Cardiac muscle cell (in vitro differentiated cells and primary cell): ENCODE measurements around the gene BAHCC1. TPM values are rescaled to one million over a fixed set of nuclear protein-coding genes. Genes with fewer than 3 reads are reported as not detected.
A peak's percentile ranks its signal among the peaks of the same experiment; 100 is the strongest.

ENCODE experiments used
- DNase-seq, 2 donors: peaks; one replicate each; pipeline versions ENCODE4 v3.0.0 to v3.0.0-alpha.2; 2010 to 2017; ENCODE audit warnings: low read depth in 1 of 2, low spot score in 1 of 2
- H3K27ac ChIP-seq: fragments of 200-600 bp; sonication (generic); 2 replicates; pipeline ENCODE4 v1.5.1; 2016
- H3K27me3 ChIP-seq: fragments of 200-600 bp; sonication (generic); 2 replicates; pipeline ENCODE4 v1.6.0; 2016; ENCODE audit warnings: control low read depth
- H3K36me3 ChIP-seq: fragments of 200-600 bp; sonication (generic); 2 replicates; pipeline ENCODE4 v1.5.1; 2016; ENCODE audit warnings: control low read depth
- H3K4me1 ChIP-seq: fragments of 200-600 bp; sonication (generic); 2 replicates; pipeline ENCODE4 v1.8.1; 2017; ENCODE audit warnings: low read depth, mild to moderate bottlenecking, mixed run types
- H3K4me3 ChIP-seq: fragments of 200-600 bp; sonication (generic); 2 replicates; pipeline ENCODE4 v1.5.1; 2016; ENCODE audit warnings: mild to moderate bottlenecking
- H3K9me3 ChIP-seq: fragments of 200-600 bp; sonication (generic); 2 replicates; pipeline ENCODE4 v1.5.1; 2017; ENCODE audit warnings: low read depth, mild to moderate bottlenecking, control low read depth
- polyA plus RNA-seq: library from polyadenylated mRNA; unstranded; fragments of >200 nt; fragmentation: Nextera tagmentation; extraction: Ambion mirVana; gene quantifications from 2 replicates; pipeline ENCODE4 v1.2.1, GENCODE V29; 2016
- total RNA-seq: library from RNA; depleted of rRNA; stranded (reverse); fragments of >200 nt; gene quantifications from 2 replicates; pipeline ENCODE4 v1.2.3, GENCODE V29; 2016
- TF ChIP-seq, protein P1 (sequence below): IDR thresholded peaks from 2 replicates; pipeline ENCODE4 v1.5.1; 2012; ENCODE audit warnings: low read depth, mild to moderate bottlenecking, low read length

The BAHCC1 gene
- total and polyA plus RNA-seq, 2 experiments from 2014 or later: 20.3 to 47.3 TPM

DNA sequence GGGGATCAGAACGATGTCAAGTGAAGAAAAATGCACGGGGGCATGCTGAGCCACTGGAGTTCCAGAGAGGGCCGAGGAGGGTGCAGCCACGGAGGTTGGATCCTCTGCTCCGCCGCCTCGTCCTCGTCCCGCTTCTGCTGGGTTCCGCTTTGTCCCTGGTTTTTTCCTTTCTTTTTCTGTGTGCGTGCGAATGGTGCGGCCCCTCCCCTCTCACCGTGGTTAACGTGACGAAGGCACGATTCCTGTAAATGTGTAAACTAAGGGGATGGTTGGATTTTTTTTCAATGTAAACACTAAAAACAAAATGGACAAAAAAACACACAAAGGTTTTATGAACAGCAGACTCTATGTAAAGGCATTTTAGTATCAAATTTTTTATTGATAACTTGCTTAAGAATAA lies 70.7 kb downstream of the BAHCC1 start:
- DNase-seq: no peak
- Histone ChIP-seq H3K4me1 (no peaks in the 10 kb centered on the region), H3K27me3 (no peaks in the 10 kb centered on the region), H3K4me3 (no peak overlapping the region), H3K36me3 (peaks cover 19% of the 10 kb centered on the region), H3K9me3 (no peaks in the 10 kb centered on the region), H3K27ac (no peak overlapping the region)
- TF ChIP-seq, protein P1, sequence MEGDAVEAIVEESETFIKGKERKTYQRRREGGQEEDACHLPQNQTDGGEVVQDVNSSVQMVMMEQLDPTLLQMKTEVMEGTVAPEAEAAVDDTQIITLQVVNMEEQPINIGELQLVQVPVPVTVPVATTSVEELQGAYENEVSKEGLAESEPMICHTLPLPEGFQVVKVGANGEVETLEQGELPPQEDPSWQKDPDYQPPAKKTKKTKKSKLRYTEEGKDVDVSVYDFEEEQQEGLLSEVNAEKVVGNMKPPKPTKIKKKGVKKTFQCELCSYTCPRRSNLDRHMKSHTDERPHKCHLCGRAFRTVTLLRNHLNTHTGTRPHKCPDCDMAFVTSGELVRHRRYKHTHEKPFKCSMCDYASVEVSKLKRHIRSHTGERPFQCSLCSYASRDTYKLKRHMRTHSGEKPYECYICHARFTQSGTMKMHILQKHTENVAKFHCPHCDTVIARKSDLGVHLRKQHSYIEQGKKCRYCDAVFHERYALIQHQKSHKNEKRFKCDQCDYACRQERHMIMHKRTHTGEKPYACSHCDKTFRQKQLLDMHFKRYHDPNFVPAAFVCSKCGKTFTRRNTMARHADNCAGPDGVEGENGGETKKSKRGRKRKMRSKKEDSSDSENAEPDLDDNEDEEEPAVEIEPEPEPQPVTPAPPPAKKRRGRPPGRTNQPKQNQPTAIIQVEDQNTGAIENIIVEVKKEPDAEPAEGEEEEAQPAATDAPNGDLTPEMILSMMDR: no peak

DNA sequence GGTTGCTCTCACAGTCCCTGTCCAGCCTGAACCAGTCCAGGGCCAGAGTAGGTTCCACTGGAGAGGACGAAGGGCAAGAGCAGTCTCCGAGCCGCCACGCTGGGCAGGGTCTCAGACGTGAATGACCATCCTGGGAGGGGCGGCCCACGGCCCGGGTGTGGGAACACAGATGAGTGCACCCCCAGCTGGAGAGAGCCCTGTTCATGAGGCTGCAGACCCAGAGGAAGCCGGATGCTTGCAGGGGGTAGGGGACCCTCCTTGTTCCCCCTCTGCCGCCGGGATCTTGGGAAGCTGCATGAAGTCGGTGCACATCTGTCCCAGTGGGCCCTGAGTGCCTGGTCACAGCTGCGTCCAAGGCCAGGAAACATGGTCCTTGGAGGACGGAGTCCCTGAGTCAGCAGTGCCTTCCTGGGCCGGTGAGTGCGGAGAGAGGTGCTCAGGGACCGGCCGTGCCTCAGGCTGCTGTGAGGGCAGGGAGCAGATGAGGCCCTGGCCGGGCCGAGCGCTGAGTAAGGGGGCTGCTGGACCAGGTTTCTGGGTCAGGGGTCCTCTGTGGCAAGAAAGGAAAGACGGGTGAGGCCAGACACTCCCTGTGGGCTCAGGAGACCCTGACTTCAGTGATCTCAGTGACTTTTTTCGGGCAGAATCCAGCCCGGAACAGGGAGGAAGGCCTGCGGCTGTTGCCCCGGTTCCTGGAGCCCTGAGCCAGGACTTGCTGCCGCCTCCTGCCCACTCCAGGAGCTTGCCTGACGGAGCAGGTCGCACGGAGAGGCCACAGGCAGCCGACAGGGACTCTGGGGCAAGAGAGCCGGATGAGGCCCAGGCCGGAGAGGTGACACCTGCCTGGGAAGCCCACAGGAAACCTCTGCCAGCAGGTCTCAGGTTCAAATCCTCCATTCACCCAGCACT lies 71.6 kb downstream of the BAHCC1 start:
- DNase-seq: no peak
- TF ChIP-seq, protein P1: no peak
- Histone ChIP-seq H3K9me3 (no peaks in the 10 kb centered on the region), H3K4me1 (no peaks in the 10 kb centered on the region), H3K27me3 (no peaks in the 10 kb centered on the region), H3K36me3 (peaks cover 16% of the 10 kb centered on the region), H3K27ac (peak overlapping the region; percentile 43), H3K4me3 (no peak overlapping the region)

- no peak overlapping the region for H3K27ac ChIP-seq
- H3K4me1 ChIP-seq: no peaks in the 10 kb centered on the region
- no peak for DNase-seq
- TF ChIP-seq, protein P1: no peak
- H3K4me3 ChIP-seq: no peak overlapping the region
- H3K27me3 ChIP-seq: no peaks in the 10 kb centered on the region
- peaks cover 6% of the 10 kb centered on the region for H3K36me3 ChIP-seq
- no peaks in the 10 kb centered on the region for H3K9me3 ChIP-seq
Measured at GRCh38 chr17:81468111-81468769, 73.0 kb downstream of the BAHCC1 start.

GRCh38 chr17:81468770-81469121 lies 73.5 kb downstream of the BAHCC1 start:
- peaks cover 3% of the 10 kb centered on the region for H3K36me3 ChIP-seq
- no peaks in the 10 kb centered on the region for H3K9me3 ChIP-seq
- TF ChIP-seq, protein P1: no peak
- no peaks in the 10 kb centered on the region for H3K4me1 ChIP-seq
- no peak overlapping the region for H3K27ac ChIP-seq
- no peak overlapping the region for H3K4me3 ChIP-seq
- no peaks in the 10 kb centered on the region for H3K27me3 ChIP-seq
- DNase-seq: no peak

DNA sequence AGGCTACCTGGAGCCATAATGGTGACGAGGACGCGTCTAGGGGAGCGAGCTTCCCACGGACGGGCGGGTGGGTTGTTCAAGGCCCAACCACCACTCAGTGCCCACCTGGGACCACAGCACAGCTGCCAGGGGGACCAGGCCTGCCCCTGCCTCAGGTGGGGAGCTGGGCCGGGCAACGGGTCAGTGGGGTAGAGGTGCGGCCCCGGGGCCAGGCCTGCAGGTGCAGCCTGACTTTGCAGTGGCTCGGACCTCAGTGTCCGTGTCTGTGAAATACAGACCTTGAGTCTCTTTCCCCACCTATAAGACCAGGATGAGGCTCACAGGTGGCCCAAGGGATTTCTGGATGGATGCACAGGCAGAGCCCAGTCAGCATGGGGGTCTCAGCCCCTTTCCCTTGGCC lies 74.0 kb downstream of the BAHCC1 start:
- no peaks in the 10 kb centered on the region for H3K4me1 ChIP-seq
- TF ChIP-seq, protein P1: no peak
- no peaks in the 10 kb centered on the region for H3K9me3 ChIP-seq
- DNase-seq: no peak
- no peaks in the 10 kb centered on the region for H3K27me3 ChIP-seq
- no peaks in the 10 kb centered on the region for H3K36me3 ChIP-seq
- H3K4me3 ChIP-seq: no peak overlapping the region
- no peak overlapping the region for H3K27ac ChIP-seq
